GM21737 (cell line): ENCODE data around the gene NACA2.
"Not testable (repeated sequence)": the region's sequence is repeated elsewhere in the genome, so short reads cannot be mapped to it uniquely, and the experiment has no call there.

Experiments used
- ATAC-seq: cut with Tn5 transposase; IDR thresholded peaks from one replicate; pipeline ENCODE4 v1.9.1; 2021; ENCODE audit warnings: mild to moderate bottlenecking, moderate library complexity; ENCODE audit not compliant: unreplicated experiment

NACA2 gene

DNA sequence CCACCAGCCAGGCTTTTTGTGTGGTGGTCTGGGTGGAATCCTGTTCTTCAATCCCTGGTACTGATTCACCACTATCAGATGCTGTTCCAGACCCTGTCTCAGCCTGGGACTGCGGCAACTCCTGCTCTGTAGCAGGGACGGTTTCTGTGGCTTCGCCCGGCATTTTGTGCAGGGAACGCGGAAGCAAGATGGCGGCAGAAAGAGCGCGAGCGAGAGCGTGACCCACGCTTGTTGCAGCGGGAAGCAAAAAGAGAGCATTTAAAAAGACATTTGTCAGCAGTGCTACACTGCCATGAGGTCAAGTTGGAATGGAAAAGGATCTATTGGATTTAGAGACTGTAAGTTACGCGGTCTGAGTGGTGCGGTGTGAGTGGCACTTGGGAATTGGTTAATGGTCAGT is at the start of gene NACA2:
Gene NACA2 (minus strand): TSS at position 202 of the 400 bp plus-strand sequence. CDS start 39 bp downstream, at position 163.
- ATAC-seq, result no peak

DNA sequence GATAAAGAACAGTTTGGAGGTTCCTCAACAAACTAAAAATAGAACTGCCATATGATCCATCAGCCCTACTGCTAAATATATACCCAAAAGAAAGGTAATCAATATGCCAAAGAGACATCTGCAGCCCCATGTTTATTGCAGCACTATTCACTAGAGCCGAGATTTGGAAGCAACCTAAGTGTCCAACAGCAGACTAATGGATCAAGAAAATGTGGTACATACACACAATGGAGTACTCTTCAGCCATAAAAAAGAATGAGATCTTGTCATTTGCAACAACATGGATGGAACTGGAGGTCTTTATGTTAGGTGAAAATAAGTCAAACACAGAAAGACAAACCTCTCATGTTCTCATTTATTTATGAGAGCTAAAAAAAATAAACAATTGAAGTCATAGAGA is 48.8 kb upstream of the NACA2 start:
- no peak for ATAC-seq

DNA sequence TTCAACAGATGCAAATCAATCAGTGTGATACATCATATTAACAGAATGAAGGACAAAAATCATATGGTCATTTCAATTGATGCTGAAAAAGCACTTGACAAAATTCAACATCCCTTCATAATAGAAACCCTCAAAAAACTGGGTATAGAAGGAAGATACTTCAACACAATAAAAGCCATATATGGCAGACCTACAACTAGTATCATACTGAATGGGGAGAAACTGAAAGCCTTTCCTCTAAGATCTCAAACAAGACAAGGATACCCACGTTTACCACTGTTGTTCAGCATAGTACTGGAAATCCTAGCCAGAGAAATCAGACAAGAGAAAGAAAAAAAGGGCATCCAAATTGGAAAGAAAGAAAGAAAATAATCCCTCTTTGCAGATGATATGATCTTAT is 47.1 kb upstream of the NACA2 start:
- no peak for ATAC-seq

DNA sequence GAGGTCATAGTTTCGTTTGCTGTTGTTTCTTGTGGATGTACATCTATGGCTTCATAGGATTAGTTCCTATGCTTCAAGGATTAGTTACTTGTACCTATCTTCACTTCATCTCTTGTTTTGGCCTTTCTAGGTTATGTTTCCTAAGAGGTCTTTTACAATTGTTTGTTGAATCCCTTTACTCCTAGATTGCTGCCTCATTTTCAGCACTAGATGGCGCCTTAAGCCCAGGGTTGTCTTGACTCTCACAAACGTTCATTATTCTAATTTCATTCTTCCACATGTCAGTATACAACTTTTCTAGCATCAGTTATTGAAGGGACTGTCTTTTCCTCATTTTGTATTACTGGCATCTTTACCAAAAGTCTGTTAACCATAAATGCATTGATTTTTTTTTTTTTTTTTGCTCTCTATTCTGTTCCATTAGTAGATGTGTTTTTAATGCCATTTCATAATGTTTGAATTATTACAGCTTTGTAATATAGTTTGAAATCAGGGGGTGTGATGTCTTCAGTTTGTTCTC is 45.0 kb upstream of the NACA2 start:
- ATAC-seq, result no peak

DNA sequence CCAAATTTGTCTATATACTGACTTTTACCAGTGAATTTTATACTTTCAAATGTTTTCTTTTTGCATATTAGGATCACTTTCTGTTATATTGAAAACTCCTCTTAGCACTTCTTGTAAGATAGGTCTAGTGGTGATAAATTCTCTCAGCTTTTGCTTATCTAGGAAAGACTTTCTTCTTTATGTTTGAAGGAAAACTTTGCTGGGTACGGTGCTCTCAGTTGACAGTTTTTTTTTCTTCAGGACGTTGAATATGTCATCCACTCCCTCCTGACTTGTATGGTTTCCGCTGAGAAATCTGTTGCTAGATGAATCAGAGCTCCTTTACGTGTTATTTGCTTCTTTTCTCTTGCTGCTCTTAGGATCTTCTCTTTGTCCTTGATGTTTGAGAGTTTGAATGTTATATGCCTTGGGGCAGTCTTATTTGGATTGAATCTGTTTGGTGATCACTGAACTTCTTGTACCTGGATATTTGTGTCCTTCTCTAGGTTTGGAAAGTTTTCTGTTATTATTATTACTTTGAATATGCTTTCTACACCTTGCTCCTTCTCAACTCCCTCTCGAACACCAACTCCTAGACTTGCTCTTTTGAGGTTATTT is 44.0 kb upstream of the NACA2 start:
- no peak for ATAC-seq

DNA sequence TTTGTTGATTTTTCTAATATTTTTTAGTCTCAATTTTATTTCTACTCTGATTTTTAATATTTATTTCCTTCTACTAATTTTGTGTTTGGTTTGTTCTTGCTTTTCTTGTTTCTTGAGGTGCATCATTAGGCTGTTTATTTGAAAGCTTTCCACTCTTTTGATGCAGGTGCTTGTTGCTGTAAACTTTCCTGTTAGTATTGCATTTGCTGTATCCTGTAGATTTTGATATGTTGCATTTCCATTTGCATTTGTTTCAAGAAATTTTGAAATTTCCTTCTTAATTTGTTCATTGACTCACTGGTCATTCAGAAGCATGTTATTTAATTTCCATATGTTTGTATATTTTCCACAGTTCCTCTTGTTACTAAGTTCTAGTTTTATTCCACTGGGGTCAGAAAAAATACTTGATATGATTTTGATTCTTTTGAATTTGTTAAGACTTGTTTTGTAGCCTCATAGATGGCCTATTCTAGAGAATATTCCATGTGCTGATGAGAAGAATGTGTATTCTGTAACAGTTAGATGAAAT is 43.1 kb upstream of the NACA2 start:
- ATAC-seq, result no peak

DNA sequence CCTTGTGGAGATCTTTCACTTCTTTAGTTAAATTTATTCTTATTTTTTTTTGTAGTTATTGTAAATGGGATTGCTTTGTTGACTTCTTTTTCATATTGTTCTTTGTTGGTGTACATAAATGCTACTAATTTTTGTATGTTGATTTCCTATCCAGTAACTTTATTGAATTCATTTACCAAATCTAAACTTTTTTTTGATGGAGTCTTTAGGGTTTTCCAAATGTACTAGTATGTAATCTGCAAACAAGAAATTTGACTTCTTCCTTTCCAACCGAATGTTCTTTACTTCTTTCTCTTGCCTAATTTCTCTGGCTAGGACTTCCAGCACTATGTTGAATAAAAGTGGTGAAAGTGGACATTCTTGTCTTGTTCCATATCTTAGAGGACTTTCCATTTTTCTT is 41.8 kb upstream of the NACA2 start:
- ATAC-seq, result no peak

DNA sequence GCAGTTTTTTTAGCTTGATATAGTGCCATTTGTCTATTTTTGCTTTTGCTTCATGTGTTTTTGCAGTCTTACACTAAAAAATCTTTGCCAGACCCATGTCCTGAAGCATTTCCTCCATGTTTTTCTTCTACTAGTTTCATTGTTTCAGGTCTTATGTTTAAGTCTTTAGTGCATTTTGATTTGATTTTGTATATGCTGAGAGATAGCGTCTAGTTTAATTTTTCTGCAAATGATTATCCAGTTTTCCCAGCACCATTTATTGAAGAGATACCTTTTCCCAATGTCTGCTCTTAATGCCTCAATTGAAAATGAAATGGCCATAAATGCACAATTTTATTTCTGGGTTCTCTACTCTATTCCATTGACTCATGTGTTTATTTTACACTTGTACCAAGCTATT is 40.8 kb upstream of the NACA2 start:
- no peak for ATAC-seq

DNA sequence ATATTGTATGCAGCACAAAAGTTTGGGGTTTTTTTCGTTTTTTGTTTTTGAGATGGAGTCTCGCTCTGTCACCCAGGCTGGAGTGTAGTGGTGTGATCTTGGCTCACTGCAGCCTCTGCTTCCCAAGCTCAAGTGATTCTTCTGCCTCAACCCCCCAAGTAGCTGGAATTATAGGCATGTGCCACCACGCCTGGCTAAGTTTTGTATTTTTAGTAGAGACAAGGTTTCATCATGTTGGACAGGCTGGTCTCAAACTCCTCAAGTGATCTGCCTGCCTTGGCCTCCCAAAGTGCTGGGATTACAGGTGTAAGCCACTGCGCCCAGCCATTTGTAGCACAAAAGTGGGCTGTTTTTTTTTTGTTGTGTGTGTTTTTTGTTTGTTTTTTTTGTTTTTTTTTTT is 37.1 kb upstream of the NACA2 start:
- ATAC-seq, result not testable (repeated sequence)

DNA sequence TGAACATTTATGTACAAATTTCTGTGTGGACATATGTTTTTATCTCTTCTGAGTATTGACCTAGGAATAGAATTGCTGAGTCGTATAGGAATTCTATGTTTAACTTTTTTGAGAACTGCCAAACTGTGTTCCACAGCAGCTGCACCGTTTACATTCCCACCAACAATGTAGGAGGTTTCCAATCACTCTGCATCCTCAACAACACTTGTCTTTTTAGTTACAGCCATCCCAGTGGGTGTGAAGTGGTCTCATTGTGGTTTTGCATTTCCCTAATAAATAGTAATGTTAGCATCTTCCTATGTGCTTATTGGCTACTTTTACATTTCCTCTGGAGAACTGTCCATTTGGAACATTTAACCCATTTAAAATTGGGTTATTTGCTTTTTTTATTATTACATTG is 36.6 kb upstream of the NACA2 start:
- ATAC-seq, result no peak

DNA sequence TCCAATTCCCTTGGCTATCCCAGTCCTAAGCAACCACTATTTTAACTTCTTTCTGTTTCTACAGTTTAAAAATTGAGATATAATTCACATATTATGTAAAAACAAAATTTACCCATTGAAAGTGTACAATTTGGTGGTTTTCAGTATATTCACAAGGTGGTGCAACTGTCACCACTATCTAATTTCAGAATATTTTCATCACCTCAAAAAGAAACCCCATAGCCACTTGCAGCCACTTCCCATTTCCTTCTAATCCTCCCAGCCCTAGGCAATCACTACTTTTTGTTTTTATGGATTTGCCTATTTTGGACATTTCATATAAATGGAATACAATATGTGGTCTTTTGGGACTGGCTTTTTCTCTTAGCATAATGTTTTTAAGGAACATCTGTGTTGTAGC is 36.1 kb upstream of the NACA2 start:
- ATAC-seq, result no peak

DNA sequence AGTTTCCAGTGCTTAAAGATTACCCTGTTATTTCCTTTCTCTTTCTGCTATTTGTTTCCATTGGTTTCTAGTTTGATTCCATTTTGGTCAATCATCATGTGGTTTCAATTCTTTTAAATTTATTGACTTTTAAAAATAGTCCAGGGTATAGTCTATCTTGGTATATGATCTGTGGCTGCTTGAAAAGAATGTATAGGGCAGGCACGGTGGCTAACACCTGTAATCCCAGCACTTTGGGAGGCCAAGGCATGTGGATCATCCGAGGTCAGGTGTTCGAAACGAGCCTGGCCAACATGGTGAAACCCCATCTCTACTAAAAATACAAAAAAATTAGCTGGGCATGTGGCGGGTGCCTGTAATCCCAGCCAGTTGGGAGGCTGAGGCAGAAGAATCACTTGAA is 34.5 kb upstream of the NACA2 start:
- ATAC-seq, result no peak

DNA sequence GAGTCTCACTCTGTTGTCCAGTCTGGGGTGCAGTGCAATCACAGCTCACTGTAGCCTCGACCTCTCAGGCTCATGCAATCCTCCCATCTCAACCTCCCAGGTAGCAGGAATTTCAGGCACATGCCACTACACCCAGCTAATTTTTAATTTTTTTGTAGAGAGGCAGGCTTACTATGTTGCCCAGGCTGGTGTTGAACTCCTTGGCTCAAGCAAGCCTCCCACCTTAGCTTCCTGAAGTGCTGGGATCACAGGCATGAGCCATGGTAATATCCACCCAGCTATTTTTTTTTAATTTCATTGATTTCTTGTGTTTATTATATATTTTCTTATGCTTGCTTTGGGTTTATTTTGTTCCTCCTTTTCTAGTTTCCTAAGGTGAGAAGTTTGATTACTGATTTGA is 33.9 kb upstream of the NACA2 start:
- no peak for ATAC-seq

DNA sequence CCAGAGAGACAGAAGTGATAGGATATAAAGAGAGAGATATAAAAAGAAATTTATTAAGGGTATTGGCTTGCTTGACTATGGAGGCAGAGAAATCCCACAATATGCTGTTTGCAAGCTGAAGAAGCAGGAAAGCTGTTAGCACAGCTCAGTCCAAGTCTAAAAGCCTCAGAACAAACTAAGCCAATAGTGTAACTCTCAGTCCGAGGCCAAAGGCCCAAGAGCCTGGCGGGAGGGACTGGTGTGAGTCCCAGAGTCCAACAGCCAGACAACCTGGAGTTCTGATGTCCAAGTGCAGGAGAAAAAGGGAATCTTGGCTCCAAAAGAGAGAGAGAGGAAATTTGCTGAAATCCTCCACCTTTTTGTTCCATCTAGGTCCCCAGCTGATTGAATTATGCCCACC is 30.3 kb upstream of the NACA2 start:
- ATAC-seq, result no peak

DNA sequence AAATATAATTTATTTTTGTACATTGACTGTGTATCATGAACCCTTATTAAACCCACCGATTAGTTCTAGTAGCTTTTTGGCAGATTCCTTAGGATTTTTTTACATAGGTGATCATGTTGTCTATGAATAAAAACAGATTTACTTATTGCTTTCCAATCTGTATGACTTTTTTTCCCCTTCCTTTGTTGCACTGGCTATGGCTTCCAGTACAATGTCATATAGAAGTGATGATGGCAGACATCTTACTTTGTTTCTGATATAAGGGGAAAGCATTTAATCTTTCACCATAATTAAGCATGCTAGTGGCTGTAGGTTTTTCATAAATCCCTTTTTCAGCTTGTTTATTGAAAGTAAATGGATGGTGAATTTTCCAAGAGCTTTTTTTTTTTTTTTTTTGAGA is 28.9 kb upstream of the NACA2 start:
- ATAC-seq, result no peak

DNA sequence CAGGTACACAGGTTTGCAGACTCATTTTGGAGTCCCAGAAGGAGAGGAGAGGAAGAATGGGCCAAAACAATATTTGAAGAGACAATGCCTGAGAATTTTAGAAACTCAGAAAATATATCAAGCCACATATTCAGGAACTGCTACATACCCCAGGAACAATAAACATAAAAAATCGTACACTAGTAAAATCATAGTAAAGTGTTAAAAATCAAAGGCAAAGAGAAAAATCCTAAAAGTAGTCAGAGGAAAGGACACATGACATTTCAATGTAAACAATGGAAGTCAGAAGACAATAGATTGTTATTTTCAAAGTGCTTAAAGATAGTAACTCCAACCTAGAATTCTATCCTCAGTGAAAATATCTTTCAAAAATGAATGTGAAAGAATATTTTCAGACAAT is 28.5 kb upstream of the NACA2 start:
- no peak for ATAC-seq

DNA sequence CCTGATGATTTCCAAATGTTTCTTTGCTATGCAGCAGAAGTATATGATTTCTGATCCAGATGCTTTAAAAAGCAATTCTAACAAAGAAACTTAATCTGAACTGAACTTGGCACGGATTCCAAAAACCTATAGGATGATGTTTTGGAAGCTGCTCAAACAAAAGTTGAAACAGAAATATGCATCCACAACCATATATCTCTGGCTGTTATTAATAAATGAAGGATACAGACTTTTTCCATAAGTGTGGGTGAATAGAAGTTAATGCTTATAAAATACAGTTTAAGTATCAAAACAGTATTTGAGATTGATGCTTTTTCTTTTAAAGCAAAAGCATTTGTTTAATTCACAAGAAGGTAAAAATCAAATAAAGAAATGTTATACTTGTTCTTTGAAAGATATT is 27.9 kb upstream of the NACA2 start:
- ATAC-seq, result no peak

DNA sequence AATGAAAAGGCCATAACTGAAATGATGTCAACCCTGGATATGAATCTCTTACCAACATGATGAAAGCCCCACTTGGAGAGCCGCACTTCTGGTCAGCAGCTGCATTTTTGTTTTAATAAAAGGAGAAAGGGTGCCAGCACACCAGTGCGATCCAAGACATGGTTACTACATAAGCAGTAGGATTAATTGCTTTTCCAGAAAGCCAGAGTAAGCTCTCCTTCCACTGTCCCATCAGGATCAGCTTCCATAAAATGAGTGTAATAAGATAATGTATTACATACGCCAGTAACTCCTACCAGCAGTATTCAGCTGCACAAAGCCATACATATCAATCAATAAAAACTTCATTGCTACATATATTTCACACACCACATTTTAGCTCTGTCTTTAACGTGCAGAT is 26.3 kb upstream of the NACA2 start:
- no peak for ATAC-seq

DNA sequence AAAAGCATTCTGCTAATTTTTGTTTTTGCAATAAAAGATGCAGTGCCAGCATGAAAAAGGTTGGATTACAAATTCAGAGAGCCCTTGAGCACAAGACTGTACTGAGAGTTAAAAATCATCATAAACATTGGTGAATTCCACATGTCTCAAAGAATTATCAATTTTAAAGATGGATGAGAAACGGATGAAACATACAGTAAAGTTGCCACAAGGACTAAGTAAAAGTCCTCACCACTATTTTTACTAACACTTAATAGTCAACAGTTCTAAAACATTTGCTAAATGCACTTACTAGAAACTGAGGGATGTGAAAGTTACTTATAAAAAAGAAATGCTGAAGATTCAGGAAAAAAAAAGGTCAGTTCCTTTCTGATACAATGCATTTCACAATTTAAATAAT is 25.8 kb upstream of the NACA2 start:
- no peak for ATAC-seq

DNA sequence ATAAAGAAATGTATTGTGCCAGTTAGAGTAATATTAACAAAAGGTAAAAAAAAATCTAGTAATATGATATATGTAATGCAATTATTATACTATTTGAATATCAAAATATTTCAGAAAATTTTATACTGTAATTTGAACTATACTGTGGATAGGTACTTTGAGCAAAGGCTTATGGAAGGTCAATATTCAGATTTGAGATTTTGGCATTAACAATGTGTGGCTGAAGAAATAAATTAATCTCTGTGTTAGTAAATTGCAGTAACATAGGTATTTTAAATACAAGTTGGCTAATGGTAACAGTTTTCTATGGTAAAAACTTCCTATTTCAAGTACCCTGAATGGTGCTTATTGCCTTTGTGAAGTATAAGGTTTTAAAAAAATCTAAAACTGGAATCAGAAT is 23.2 kb upstream of the NACA2 start:
- no peak for ATAC-seq

DNA sequence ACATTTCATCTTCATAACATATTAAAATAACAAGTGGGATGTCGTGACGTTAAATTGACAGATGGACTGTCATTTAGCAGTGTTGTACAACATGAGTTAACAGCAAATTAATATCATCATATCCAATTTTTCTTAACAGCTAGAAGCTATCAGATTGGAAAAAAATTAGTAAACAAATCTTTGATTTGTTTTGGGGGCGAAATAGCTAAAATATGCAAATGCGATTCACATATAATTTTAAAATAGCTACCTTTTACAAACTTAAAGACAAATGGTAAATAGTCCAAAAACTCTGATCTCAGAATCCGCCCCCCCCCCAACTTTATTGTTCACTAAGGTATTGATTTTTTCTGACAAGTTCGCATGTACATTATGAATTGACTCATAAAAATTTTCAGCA is 20.3 kb upstream of the NACA2 start:
- ATAC-seq, result no peak

DNA sequence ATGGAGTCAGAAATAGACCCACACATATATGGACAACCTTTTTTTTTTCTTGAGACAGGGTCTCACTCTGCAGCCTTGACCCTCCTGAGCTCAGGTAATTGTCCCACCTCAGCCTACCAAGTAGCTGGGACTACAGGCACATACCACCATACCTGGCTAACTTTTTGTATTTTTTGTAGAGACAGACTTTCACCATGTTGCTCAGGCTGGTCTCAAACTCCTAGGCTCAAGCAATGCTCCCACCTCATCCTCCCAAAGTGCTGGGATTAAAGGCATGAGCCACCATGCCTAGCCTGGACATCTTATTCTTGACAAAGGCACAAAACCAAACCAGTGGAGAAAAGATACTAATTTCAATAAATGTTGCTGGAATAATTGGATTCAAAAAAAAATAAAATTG is 14.7 kb upstream of the NACA2 start:
- ATAC-seq, result no peak

DNA sequence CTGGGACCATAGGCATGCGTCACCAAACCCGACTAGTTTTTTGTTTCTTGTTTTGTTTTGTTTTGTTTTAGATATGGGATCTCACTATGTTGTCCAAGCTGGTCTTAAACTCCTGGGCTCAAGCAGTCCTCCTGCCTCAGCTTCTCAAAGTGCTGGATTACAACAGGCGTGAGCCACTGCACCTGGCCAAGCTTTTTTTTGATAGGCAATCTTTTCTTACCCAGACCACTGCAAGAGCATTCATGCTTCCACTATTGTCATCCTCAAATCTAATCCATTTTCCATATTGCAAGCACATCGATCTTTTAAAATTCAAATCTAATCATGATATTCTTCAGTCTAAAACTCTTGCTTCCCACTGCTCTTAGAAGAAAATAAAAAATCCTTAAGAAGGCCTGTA is 10.3 kb upstream of the NACA2 start:
- no peak for ATAC-seq
